HG03521 (cell line): Measurements from ENCODE around the gene THNSL1.
"Not testable (repeated sequence)": the region's sequence is repeated elsewhere in the genome, so short reads cannot be mapped to it uniquely, and the experiment has no call there.

Experiments used
- ATAC-seq: cut with Tn5 transposase; IDR thresholded peaks from one replicate; pipeline ENCODE4 v1.9.1; 2021; ENCODE audit warnings: mild to moderate bottlenecking, moderate library complexity; ENCODE audit not compliant: unreplicated experiment

THNSL1 gene

GRCh38 chr10:24993237-24993958 lies 23.0 kb upstream of the THNSL1 start:
- ATAC-seq = no peak

DNA sequence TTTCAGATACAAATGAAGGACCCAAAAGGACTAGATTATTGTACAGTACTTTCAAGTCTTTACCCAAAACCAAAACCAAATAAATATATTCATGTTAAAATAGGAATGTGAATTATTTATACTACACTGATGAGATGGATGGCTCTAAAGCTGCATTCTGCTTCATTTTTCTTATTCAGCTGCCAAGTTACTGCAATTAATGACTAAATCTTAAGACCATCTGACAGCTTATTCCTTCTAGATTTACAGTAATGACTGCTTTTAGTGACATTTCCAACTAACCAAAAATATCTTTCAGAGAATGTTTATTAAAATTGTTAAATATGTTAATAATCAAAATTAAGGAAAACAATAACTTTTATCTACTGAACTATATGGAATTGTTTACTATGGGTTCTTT lies 21.3 kb upstream of the THNSL1 start:
- no peak for ATAC-seq

DNA sequence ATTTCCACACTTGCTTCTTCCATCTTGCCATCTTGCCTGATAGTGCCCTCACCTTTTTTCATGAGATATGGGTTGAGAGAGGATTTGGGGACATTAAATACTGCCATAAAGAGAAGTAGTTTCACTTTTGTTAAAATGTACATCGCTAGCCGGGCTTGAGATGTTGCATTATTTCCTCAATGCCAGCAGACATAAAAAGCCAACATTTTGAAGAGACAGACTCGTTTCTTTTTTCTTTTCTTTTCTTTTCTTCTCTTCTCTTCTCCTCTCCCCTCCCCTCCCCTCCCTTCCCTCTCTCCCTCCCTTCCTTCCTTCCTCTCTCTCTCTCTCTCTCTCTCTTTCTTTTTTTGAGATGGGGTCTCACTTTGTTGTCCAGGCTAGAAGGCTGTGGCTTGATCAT lies 18.4 kb upstream of the THNSL1 start:
- no peak for ATAC-seq

- not testable (repeated sequence) for ATAC-seq
Measured at GRCh38 chr10:25011591-25011990, 4.8 kb upstream of the THNSL1 start.

DNA sequence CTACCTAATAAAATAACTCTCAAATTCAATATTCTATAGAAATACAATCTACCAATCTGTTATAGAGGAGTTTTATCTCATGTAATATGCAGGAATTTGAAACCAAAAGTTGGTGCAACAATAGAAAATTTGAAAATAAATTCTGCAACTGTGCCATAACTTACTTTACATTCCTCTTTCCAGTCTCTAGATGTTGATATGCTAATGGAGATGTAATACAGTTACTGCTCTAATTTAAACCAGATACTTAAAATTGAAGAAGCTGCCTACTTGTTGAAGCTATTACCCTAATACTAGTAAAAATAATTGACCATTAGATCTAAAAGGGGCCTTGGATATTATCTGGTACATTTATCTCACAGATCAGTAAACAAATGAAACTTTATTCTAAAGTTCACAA lies 1.8 kb upstream of the THNSL1 start:
- no peak for ATAC-seq

DNA sequence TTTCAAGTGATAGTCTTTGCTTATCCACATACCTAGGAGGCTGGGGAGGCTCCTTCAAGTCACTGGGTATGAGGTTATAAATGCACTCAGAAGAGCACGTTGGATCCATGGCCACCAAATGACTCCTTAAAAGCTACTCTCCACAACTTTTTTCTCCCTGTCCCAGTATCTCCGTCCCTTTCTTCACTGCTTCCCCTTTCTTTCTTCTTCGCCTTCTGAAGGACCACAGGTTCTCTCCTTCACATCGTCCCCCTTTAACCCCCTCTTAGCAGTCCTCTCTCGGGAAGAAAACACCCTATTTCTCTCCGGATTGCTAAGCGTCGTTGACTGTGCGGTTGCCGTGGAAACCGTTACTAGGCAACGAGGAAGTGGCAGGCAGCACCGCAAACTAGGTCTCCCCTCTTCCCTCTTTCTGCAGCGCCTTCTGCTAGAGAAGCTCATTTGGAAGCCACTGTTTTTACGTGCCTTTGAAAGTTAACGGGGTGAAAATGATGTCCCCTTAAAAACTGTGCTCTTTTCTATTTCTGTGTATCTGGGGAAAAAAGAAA lies 510 bp upstream of the THNSL1 start, which contains the start of gene ENKUR:
TSS of gene ENKUR (minus strand) at position 331 of the 548 bp plus-strand sequence. CDS start at position 109, 222 bp downstream.
- peak; percentile 55 for ATAC-seq

DNA sequence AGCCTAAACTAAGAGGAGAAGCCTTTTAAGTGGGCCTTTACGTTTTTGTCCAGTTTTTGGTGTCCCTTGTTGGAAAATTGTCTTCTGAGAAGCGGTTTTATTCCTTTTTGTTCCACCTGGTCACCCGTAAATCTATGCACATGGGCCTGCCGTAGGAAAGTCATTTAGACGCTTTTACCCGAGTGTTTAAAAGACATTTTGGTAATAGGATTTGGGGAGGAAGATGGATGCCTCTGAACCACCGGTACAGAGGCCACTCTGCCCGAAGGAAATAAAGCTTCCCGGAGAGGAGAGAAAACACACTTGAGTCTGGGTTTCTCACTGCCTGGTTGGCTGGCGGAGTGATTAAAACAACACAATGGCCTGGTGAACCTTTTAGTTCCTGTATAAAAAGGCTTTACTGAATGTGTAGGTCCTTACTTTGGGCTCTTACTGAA lies 760 bp downstream of the THNSL1 start:
- no peak for ATAC-seq

GRCh38 chr10:25017661-25018060 lies 1.2 kb downstream of the THNSL1 start:
- no peak for ATAC-seq

DNA sequence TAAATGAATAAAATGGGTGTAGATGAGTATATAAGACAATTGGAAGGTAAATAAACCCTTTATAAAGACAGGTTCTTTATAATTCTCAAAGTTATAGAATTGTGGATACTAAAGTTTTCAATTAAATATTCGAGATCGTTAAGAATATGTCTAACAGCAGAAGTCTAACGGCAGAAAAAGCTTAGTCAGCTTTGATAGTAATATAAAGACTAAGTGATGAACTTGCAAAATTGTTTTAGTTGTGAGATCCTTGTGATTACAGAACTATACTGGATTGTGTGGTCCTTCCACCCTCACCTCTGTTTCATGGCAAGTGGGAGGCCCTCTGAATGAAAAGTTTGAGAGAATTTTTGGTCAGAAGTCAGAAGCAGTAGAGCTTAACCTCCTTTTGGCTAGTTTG lies 2.3 kb downstream of the THNSL1 start:
- ATAC-seq = no peak

GRCh38 chr10:25023278-25023677 lies 6.9 kb downstream of the THNSL1 start:
- ATAC-seq = no peak

GRCh38 chr10:25024528-25024927 lies 8.1 kb downstream of the THNSL1 start:
- ATAC-seq = no peak

DNA sequence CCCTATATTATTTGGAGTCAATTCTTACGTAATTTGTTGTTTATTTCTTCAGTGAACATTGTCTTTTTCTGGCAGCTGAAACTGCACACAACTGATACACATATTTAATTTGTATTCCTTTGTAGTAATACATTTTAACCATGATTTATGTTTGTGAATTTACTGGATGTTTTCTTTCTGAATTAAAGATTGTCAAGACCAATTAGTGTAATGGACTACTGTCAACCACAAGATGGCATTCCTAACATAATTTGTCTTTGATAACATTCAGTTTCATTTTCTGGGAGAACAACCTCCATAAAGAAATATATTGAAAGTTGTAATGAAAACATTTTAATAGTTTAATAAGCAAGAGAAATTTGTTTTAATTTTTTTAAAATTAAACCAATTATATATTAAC lies 10.1 kb downstream of the THNSL1 start:
- ATAC-seq = no peak

DNA sequence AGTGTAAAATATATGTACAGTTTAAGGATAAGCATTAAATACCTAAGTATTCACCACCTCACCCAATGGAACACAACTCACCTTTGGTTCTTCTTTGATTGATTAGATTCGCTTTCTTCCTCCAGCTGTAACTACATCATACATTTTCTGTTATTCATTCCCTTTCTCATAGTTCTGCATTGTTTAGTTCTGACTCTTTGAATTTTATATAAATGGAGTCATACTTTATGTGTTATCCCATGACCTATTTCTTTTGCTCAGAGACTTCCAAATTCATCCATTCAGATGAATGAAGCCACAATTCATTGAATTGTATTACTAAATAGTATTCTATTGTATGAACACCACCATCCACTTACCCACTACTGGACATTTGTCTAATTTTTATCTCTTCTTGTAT lies 12.3 kb downstream of the THNSL1 start:
- no peak for ATAC-seq

DNA sequence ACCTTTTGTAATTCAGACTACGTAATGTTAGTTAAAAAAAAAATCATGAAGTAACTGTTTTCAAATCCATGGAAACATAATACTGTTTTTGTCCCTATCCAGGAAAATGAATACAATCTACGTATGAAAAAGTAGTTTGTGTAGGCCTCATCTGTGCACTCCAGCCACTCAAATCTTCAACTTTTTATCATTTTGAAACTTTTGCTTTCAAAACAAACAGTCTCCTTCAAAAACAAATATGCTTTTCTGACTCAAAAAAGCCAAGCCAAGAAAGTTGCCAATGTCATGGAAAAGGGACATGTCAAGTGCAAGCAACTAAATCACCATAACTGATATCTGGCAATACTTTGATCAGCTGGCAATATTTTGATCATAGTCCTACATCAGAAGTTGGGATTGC lies 13.1 kb downstream of the THNSL1 start:
- ATAC-seq = no peak

- ATAC-seq = no peak
Measured at GRCh38 chr10:25036381-25036780, 20.0 kb downstream of the THNSL1 start.

GRCh38 chr10:25038325-25038724 lies 21.9 kb downstream of the THNSL1 start:
- no peak for ATAC-seq

GRCh38 chr10:25039531-25039930 lies 23.1 kb downstream of the THNSL1 start:
- no peak for ATAC-seq

DNA sequence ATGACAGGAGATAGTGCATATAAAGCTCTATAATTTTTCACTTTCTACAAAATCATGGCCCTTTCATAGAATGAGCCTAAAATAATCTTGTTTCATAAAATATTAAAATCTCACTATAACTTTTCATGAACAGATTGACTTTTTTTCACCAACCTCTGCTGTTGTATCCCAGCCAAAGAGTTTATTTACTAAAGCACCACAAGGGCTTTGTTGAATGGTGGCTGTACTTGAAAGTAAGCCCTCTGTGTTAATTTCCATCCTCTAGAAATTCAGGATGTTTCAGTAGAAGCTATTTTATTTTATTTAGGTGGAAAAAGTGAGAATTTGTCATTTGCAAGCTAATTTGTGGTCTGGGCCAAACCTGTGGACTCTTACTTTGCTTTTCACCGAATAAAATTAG lies 30.2 kb downstream of the THNSL1 start:
- ATAC-seq = no peak

- no peak for ATAC-seq
Measured at GRCh38 chr10:25047088-25047487, 30.7 kb downstream of the THNSL1 start.

DNA sequence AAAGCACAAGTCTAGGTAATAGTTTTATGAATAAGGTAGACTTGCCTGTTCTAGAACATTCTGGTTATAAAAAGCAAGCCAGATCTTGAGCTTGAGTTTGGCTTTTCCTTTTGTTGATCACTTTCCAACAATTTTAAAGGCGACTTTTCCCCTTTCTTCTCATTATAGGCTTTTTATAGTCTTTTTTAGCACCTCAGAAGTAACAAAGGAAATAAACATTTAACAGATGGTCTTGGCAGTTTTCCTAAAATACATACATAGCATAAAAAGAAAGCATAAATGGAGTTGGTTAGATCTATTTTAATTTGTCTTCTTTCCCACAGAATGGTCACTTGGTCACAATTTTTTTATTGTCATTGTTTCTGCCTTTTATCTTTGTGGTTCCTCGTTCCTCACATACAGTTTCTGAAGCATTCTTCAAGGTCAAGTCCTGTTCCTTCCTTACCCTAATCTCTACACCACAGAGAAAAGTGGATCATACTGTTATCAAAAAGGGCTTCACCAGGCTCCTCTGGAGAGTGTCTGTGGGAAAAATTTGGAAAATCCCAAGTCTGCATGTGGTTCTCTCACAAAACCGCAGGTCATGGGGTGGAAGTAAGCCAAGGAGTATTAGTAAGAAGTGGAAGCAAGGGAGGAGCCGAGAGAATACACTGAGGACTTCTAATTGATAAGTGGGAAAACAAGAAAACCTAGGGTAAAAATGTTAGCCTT lies 31.3 kb downstream of the THNSL1 start:
- ATAC-seq = no peak

GRCh38 chr10:25048450-25048849 lies 32.0 kb downstream of the THNSL1 start:
- ATAC-seq = no peak

DNA sequence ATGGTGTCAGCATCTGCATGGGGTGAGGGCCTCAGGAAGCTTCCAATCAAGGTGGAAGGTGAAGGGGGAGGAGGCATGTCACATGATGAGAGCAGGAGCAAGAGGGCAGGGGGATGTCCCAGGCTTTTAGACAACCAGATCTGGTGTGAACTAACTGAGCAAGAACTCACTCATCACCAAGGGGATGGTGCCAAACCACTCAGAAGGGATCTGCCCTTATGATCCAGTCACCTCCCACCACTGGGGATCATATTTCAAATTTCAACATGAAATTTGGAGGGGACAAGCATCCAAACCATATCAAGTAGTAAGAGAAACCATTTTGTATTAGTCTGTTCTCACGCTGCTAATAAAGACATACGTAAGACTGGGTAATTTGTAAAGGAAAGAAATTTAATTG lies 33.6 kb downstream of the THNSL1 start:
- no peak for ATAC-seq
